ENCODE results near the gene MKRN1. TPM values are rescaled to one million over a fixed set of nuclear protein-coding genes. Genes with fewer than 3 reads are reported as not detected.
"Not testable (repeated sequence)": the region's sequence is repeated elsewhere in the genome, so short reads cannot be mapped to it uniquely, and the experiment has no call there.

The MKRN1 gene
- total RNA-seq, 2 experiments from 2014 or later = 51.5 to 53.9 TPM

GRCh38 chr7:140478246-140479061 lies 851 bp downstream of the MKRN1 start:
- CTCF ChIA-PET = interaction anchor here (1.0 to 4.6 kb wide), 6 partner anchors 15 to 535 kb away, joined by 3 to 33 read pairs (median 5); no protein-coding TSS in a partner anchor
- Mint-ChIP-seq H3K4me3 (peak overlapping the region; percentile 96), H3K27ac (peak overlapping the region; percentile 92), H3K9me3 (ENCODE audit: insufficient read depth) (no peaks in the 10 kb centered on the region), H3K4me1 (ENCODE audit: low read depth) (peaks cover 32% of the 10 kb centered on the region), H3K36me3 (ENCODE audit: low read depth) (peaks cover 2% of the 10 kb centered on the region), H3K27me3 (ENCODE audit: low read depth) (peaks cover 7% of the 10 kb centered on the region)
- peak; percentile 56 for ATAC-seq
- POLR2A ChIA-PET = interaction anchor here (0.6 to 1.5 kb wide), 10 partner anchors 21 to 538 kb away, joined by 3 to 6 read pairs (median 3); partner anchors contain the start of genes MRPS33 and RAB19
- peak; percentile 62 for DNase-seq

- peak overlapping the region; percentile 96 for H3K4me3 Mint-ChIP-seq
- ChIA-PET CTCF (interaction anchor here (0.6 to 4.6 kb wide), 19 partner anchors 11 to 1221 kb away, joined by 3 to 33 read pairs (median 5); partner anchors contain the start of genes RAB19 and SLC37A3), POLR2A (interaction anchor here (0.7 to 1.1 kb wide), 4 partner anchors 14 to 414 kb away, joined by 3 to 8 read pairs (median 4); partner anchors contain the start of genes KDM7A and PARP12)
- peak overlapping the region; percentile 92 for H3K27ac Mint-ChIP-seq
- peaks cover 32% of the 10 kb centered on the region for H3K4me1 Mint-ChIP-seq (ENCODE audit: low read depth)
- H3K9me3 Mint-ChIP-seq (ENCODE audit: insufficient read depth) = no peaks in the 10 kb centered on the region
- ATAC-seq (no peak), DNase-seq (no peak)
- peaks cover 2% of the 10 kb centered on the region for H3K36me3 Mint-ChIP-seq (ENCODE audit: low read depth)
- H3K27me3 Mint-ChIP-seq (ENCODE audit: low read depth) = peaks cover 3% of the 10 kb centered on the region
These were observed 2.5 kb downstream of the MKRN1 start for GRCh38 chr7:140476698-140477261.

GRCh38 chr7:140475747-140476333 lies 3.5 kb downstream of the MKRN1 start:
- H3K4me3 Mint-ChIP-seq = peak overlapping the region; percentile 42
- H3K4me1 Mint-ChIP-seq (ENCODE audit: low read depth) = peaks cover 32% of the 10 kb centered on the region
- ChIA-PET POLR2A (interaction anchor here (0.7 kb wide), 1 partner anchor 34 kb away, joined by 4 read pairs; no protein-coding TSS in a partner anchor), CTCF (interaction anchor here (1.0 to 4.6 kb wide), 9 partner anchors 10 to 193 kb away, joined by 3 to 33 read pairs (median 8); no protein-coding TSS in a partner anchor)
- ATAC-seq (no peak), DNase-seq (peak; percentile 66)
- no peaks in the 10 kb centered on the region for H3K9me3 Mint-ChIP-seq (ENCODE audit: insufficient read depth)
- no peak overlapping the region for H3K27ac Mint-ChIP-seq
- H3K36me3 Mint-ChIP-seq (ENCODE audit: low read depth) = peaks cover 3% of the 10 kb centered on the region
- no peaks in the 10 kb centered on the region for H3K27me3 Mint-ChIP-seq (ENCODE audit: low read depth)

DNA sequence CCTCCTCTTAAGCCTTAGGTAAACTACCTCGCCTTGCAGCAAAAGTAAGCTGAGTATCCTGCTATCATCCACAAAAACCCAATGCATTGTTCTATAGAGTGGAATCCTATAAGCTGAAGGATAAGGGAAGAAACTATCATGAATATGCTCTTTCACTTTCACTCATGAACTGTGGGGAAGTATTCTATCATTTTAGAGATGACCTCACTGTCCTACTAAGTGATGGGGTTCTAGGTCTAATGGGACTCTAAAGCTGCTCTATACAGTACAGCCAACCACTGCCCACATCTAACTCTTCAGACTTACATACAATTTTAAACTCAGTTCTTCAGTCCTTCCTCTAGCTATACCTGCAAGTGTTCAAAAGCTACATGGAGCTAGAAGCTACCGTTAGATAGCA lies 16.2 kb downstream of the MKRN1 start:
- ATAC-seq = no peak
- Mint-ChIP-seq H3K4me3 (no peak overlapping the region), H3K9me3 (ENCODE audit: insufficient read depth) (no peaks in the 10 kb centered on the region), H3K36me3 (ENCODE audit: low read depth) (peaks cover 28% of the 10 kb centered on the region), H3K4me1 (ENCODE audit: low read depth) (peaks cover 5% of the 10 kb centered on the region), H3K27me3 (ENCODE audit: low read depth) (no peaks in the 10 kb centered on the region), H3K27ac (no peak overlapping the region)
- ChIA-PET CTCF (interaction anchor here (1.0 to 1.7 kb wide), 2 partner anchors 13 to 19 kb away, joined by 3 to 4 read pairs; no protein-coding TSS in a partner anchor), POLR2A (interaction anchor here (2.7 kb wide), 1 partner anchor 14 kb away, joined by 8 read pairs; no protein-coding TSS in a partner anchor)
- no peak for DNase-seq

DNA sequence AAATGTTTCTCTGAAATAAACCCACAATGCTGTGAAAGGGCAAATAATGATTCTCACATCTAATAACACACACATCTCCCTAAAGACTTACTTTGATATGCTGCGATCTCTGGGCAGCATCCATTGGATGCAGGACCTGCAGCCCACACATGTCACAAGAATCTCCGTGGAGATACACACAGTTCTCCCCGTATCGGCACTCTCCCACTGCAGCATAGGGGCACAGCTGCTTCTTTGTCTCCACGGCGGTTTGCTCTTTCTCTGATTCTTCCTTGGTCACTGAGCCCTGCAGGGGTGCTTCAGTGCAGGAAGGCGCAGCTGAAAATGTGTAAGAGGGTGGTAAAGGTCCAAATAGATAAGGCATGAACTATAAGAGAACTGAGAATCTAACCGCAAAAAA lies 20.4 kb downstream of the MKRN1 start:
- ATAC-seq (no peak), DNase-seq (no peak)
- CTCF ChIA-PET = no interaction called here
- no peaks in the 10 kb centered on the region for H3K9me3 Mint-ChIP-seq (ENCODE audit: insufficient read depth)
- POLR2A ChIA-PET = no interaction called here
- no peak overlapping the region for H3K27ac Mint-ChIP-seq
- H3K4me3 Mint-ChIP-seq = no peak overlapping the region
- H3K36me3 Mint-ChIP-seq (ENCODE audit: low read depth) = peaks cover 53% of the 10 kb centered on the region
- peaks cover 18% of the 10 kb centered on the region for H3K4me1 Mint-ChIP-seq (ENCODE audit: low read depth)
- H3K27me3 Mint-ChIP-seq (ENCODE audit: low read depth) = no peaks in the 10 kb centered on the region

GRCh38 chr7:140458201-140458600 lies 21.1 kb downstream of the MKRN1 start:
- Mint-ChIP-seq H3K4me3 (no peak overlapping the region), H3K27me3 (ENCODE audit: low read depth) (no peaks in the 10 kb centered on the region), H3K9me3 (ENCODE audit: insufficient read depth) (no peaks in the 10 kb centered on the region), H3K27ac (no peak overlapping the region), H3K4me1 (ENCODE audit: low read depth) (peaks cover 19% of the 10 kb centered on the region), H3K36me3 (ENCODE audit: low read depth) (peaks cover 56% of the 10 kb centered on the region)
- POLR2A ChIA-PET = no interaction called here
- ATAC-seq (no peak), DNase-seq (no peak)
- CTCF ChIA-PET = no interaction called here

- ChIA-PET POLR2A (interaction anchor here (1.1 kb wide), 1 partner anchor 11 kb away, joined by 3 read pairs; no protein-coding TSS in a partner anchor), CTCF (no interaction called here)
- H3K4me1 Mint-ChIP-seq (ENCODE audit: low read depth) = peaks cover 17% of the 10 kb centered on the region
- no peak overlapping the region for H3K4me3 Mint-ChIP-seq
- H3K36me3 Mint-ChIP-seq (ENCODE audit: low read depth) = peaks cover 60% of the 10 kb centered on the region
- no peaks in the 10 kb centered on the region for H3K27me3 Mint-ChIP-seq (ENCODE audit: low read depth)
- no peak for DNase-seq
- peak overlapping the region; percentile 8 for H3K27ac Mint-ChIP-seq
- no peak for ATAC-seq
- no peaks in the 10 kb centered on the region for H3K9me3 Mint-ChIP-seq (ENCODE audit: insufficient read depth)
These were observed 22.7 kb downstream of the MKRN1 start for GRCh38 chr7:140456551-140457051.

DNA sequence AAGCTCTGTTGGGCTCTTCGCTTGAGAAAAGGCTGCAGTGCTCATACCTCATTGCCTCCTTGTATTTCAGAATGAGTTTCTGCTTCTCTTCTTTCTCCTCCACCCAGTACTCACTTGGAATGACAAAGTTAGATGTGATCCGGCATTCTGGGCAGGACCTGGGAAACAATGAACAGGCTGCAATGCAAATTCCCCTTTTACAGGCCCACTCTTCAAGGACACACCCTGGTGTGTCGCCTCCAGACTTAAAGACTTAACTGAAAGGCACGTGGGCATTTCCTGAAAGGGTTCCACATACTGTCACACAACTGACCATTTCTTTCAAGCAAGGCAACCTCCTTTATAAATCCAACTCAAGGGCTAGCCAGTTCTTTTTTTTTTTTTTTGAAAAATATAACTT lies 23.6 kb downstream of the MKRN1 start:
- ChIA-PET POLR2A (no interaction called here), CTCF (no interaction called here)
- Mint-ChIP-seq H3K4me3 (no peak overlapping the region), H3K27ac (no peak overlapping the region), H3K36me3 (ENCODE audit: low read depth) (peaks cover 61% of the 10 kb centered on the region), H3K4me1 (ENCODE audit: low read depth) (peaks cover 21% of the 10 kb centered on the region), H3K9me3 (ENCODE audit: insufficient read depth) (no peaks in the 10 kb centered on the region), H3K27me3 (ENCODE audit: low read depth) (no peaks in the 10 kb centered on the region)
- no peak for ATAC-seq
- no peak for DNase-seq

- ChIA-PET CTCF (interaction anchor here (1.2 kb wide), 1 partner anchor 11 kb away, joined by 3 read pairs; no protein-coding TSS in a partner anchor), POLR2A (no interaction called here)
- Mint-ChIP-seq H3K36me3 (ENCODE audit: low read depth) (peaks cover 59% of the 10 kb centered on the region), H3K4me1 (ENCODE audit: low read depth) (peaks cover 25% of the 10 kb centered on the region), H3K27me3 (ENCODE audit: low read depth) (no peaks in the 10 kb centered on the region), H3K4me3 (no peak overlapping the region), H3K9me3 (ENCODE audit: insufficient read depth) (no peaks in the 10 kb centered on the region), H3K27ac (peak overlapping the region; percentile 45)
- ATAC-seq (no peak), DNase-seq (no peak)
These were observed 24.7 kb downstream of the MKRN1 start for GRCh38 chr7:140454657-140455015.

- Mint-ChIP-seq H3K4me1 (ENCODE audit: low read depth) (peaks cover 25% of the 10 kb centered on the region), H3K36me3 (ENCODE audit: low read depth) (peaks cover 53% of the 10 kb centered on the region), H3K27ac (peak overlapping the region; percentile 44)
- not testable (repeated sequence) for ATAC-seq; DNase-seq; H3K9me3 Mint-ChIP-seq (ENCODE audit: insufficient read depth); H3K4me3 Mint-ChIP-seq; H3K27me3 Mint-ChIP-seq (ENCODE audit: low read depth)
- ChIA-PET CTCF (interaction anchor here (1.2 kb wide), 1 partner anchor 10 kb away, joined by 3 read pairs; no protein-coding TSS in a partner anchor), POLR2A (interaction anchor here (0.8 kb wide), 1 partner anchor 24 kb away, joined by 3 read pairs; no protein-coding TSS in a partner anchor)
These were observed 25.3 kb downstream of the MKRN1 start for GRCh38 chr7:140453785-140454656.

DNA sequence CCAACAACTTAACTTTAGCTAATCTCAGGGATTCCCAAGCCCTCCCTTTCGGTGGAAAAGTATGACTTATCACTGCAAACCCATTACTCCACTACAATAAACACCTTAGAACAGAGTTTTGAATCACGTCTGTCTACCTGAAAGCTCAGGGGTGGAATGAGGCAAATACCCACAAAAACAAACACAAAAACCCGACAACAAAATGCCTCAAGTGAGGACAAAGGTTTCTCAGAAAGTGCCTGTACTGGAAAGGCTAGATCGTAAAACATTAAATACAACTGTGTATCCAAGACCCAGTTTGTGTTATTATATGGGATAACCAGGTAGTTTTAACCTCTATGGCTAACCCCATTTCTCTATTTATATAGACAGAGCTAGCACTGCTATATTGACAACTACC lies 26.0 kb downstream of the MKRN1 start:
- Mint-ChIP-seq H3K4me3 (no peak overlapping the region), H3K27ac (no peak overlapping the region), H3K9me3 (ENCODE audit: insufficient read depth) (no peaks in the 10 kb centered on the region), H3K27me3 (ENCODE audit: low read depth) (no peaks in the 10 kb centered on the region), H3K36me3 (ENCODE audit: low read depth) (peaks cover 48% of the 10 kb centered on the region), H3K4me1 (ENCODE audit: low read depth) (peaks cover 25% of the 10 kb centered on the region)
- POLR2A ChIA-PET = interaction anchor here (0.8 kb wide), 1 partner anchor 25 kb away, joined by 3 read pairs; no protein-coding TSS in a partner anchor
- no peak for ATAC-seq
- no peak for DNase-seq
- CTCF ChIA-PET = interaction anchor here (0.6 to 1.2 kb wide), 2 partner anchors 9 to 778 kb away, joined by 3 read pairs; no protein-coding TSS in a partner anchor
